OCI-LY7 (cell line): Measurements from ENCODE around the gene WNT1. TPM values are rescaled to one million over a fixed set of nuclear protein-coding genes. Genes with fewer than 3 reads are reported as not detected.

Experiments
- BruUV-seq: library from RNA; stranded (reverse); fragments of 400-500 nt; replicated peaks from 2 replicates; lab custom pipeline; 2021; lab: Mats Ljungman, UMichigan
- CTCF ChIA-PET: fragments of 300-600 bp; sonication (Branson Sonifier 250); formaldehyde crosslinking; loops from one replicate; lab custom pipeline; 2022; ENCODE audit warnings: antibody characterized with exemption; ENCODE audit not compliant: unreplicated experiment; lab: Charles Lee
- POLR2A ChIA-PET: fragments of 300-600 bp; sonication (Branson Sonifier 250); formaldehyde crosslinking; loops from one replicate; lab custom pipeline; 2022; ENCODE audit warnings: antibody characterized with exemption; lab: Charles Lee
- DNase-seq: peaks from one replicate; pipeline ENCODE4 v3.0.0-alpha.2; 2015; ENCODE audit warnings: low spot score
- H2AFZ ChIP-seq: fragments of 200-600 bp; sonication (generic), shearing (Covaris generic); 2 replicates; pipeline ENCODE4 v1.6.1; 2014; ENCODE audit warnings: mild to moderate bottlenecking, antibody characterized with exemption, low read length, moderate library complexity
- H3K27ac ChIP-seq: fragments of 200-600 bp; sonication (generic); 2 replicates; pipeline ENCODE4 v1.5.1; 2014; ENCODE audit warnings: mixed run types, low read depth, mild to moderate bottlenecking, moderate library complexity, low read length, inconsistent platforms; ENCODE audit not compliant: poor library complexity, severe bottlenecking
- H3K36me3 ChIP-seq: fragments of 200-600 bp; sonication (generic); 2 replicates; pipeline ENCODE4 v1.6.1; 2014; ENCODE audit warnings: mild to moderate bottlenecking, antibody characterized with exemption, low read length, moderate library complexity, mixed read lengths; ENCODE audit not compliant: insufficient read depth
- H3K4me1 ChIP-seq: fragments of 200-600 bp; sonication (generic); 2 replicates; pipeline ENCODE4 v1.5.1; 2014; ENCODE audit warnings: mild to moderate bottlenecking, low read length; ENCODE audit not compliant: insufficient read depth, poor library complexity, severe bottlenecking
- H3K4me2 ChIP-seq: fragments of 200-600 bp; sonication (generic); 2 replicates; pipeline ENCODE4 v1.6.1; 2014; ENCODE audit warnings: mild to moderate bottlenecking, low read length
- H3K4me3 ChIP-seq: fragments of 200-600 bp; sonication (generic); 2 replicates; pipeline ENCODE4 v1.5.1; 2014; ENCODE audit warnings: mild to moderate bottlenecking, low read depth, low read length; ENCODE audit not compliant: poor library complexity, severe bottlenecking
- H3K79me2 ChIP-seq: fragments of 200-600 bp; sonication (generic); 2 replicates; pipeline ENCODE4 v1.6.1; 2016; ENCODE audit warnings: low read depth, mild to moderate bottlenecking, low read length, moderate library complexity, mixed read lengths; ENCODE audit not compliant: insufficient read depth
- H3K9me2 ChIP-seq: fragments of 200-600 bp; sonication (generic); 2 replicates; pipeline ENCODE4 v1.6.1; 2016; ENCODE audit warnings: mild to moderate bottlenecking, low read length, mixed read lengths; ENCODE audit not compliant: insufficient read depth
- H3K9me3 ChIP-seq: fragments of 200-600 bp; sonication (generic); 2 replicates; pipeline ENCODE4 v1.6.1; 2014; ENCODE audit warnings: mild to moderate bottlenecking, mixed run types, low read length, mixed read lengths
- H4K20me1 ChIP-seq: fragments of 200-600 bp; sonication (generic); 2 replicates; pipeline ENCODE4 v1.6.1; 2014; ENCODE audit warnings: mild to moderate bottlenecking, antibody characterized with exemption, low read length, moderate library complexity, mixed read lengths; ENCODE audit not compliant: insufficient read depth
- CTCF ChIP-seq: fragments of 200-600 bp; sonication (generic); conservative IDR thresholded peaks from 2 replicates; pipeline ENCODE4 v1.5.1; 2014; ENCODE audit warnings: mild to moderate bottlenecking, antibody characterized with exemption, low read length, moderate library complexity, mixed read lengths
- EZH2phosphoT487 ChIP-seq: fragments of 200-600 bp; sonication (generic); IDR thresholded peaks from 2 replicates; pipeline ENCODE4 v1.6.1; 2018; ENCODE audit warnings: low read depth, borderline replicate concordance, mild to moderate bottlenecking, mixed run types, antibody characterized with exemption, low read length, moderate library complexity, mixed read lengths
- intact Hi-C: fragments of 100-400 bp; cut with micrococcal nuclease; formaldehyde crosslinking; loops from one replicate; pipeline ENCODE4 v1.10.0; 2022; ENCODE audit not compliant: unreplicated experiment
- total RNA-seq, 2 experiments: library from RNA; depleted of rRNA in 1 of 2; stranded (reverse); fragments of >200 nt in 1 of 2; shearing (Covaris generic) in 1 of 2; gene quantifications; 2 replicates each; pipeline ENCODE4 v1.2.3, GENCODE V29; 2014 to 2022

The WNT1 gene
- total RNA-seq, 2 experiments from 2014 or later: not detected

- TF ChIP-seq EZH2phosphoT487 (no peak), CTCF (peak; percentile 72)
- CTCF ChIA-PET: interaction anchor here (0.8 kb wide), 1 partner anchor 153 kb away, joined by 3 read pairs; the partner anchor contains the start of gene RND1
- Histone ChIP-seq H2AFZ (peak within 1 kb of the TSS; percentile 70; the same call in 1 of the 2 replicates), H3K27ac (peak within 1 kb of the TSS; percentile 90), H3K36me3 (peaks cover 34% of the 10 kb centered on the region), H3K9me3 (no peaks in the 10 kb centered on the region), H3K9me2 (no peaks in the 10 kb centered on the region), H3K4me2 (peak within 1 kb of the TSS; percentile 95), H3K4me1 (peaks cover 24% of the 10 kb centered on the region), H3K4me3 (peak within 1 kb of the TSS; percentile 88), H3K79me2 (peaks cover 6% of the 10 kb centered on the region; the same call in 1 of the 2 replicates), H4K20me1 (no peaks in the 10 kb centered on the region)
- TSS peak; percentile 4 for BruUV-seq
- intact Hi-C loops: loop anchor here (1.0 to 5.0 kb wide), 3 partner anchors 22 to 114 kb away; partner anchors contain the start of gene TUBA1B
- POLR2A ChIA-PET: interaction anchor here (0.6 to 1.6 kb wide), 8 partner anchors 11 to 170 kb away, joined by 3 to 5 read pairs (median 4); partner anchors contain the start of genes ARF3 and TUBA1A
- DNase-seq: peak; percentile 98
Measured at GRCh38 chr12:49018261-49019119, 40.4 kb downstream of the WNT1 start, which contains the start of gene PRKAG1. TSS of gene PRKAG1 (minus strand) at chr12:49018776. CDS start at chr12:49018740, 36 bp downstream.

GRCh38 chr12:49019120-49019430 lies 41.0 kb downstream of the WNT1 start:
- Histone ChIP-seq H3K27ac (peak overlapping the region; percentile 90), H3K4me1 (peaks cover 24% of the 10 kb centered on the region), H2AFZ (peak overlapping the region; percentile 46; the same call in 1 of the 2 replicates), H3K4me3 (peak overlapping the region; percentile 88), H3K4me2 (peak overlapping the region; percentile 76), H4K20me1 (no peaks in the 10 kb centered on the region), H3K9me2 (no peaks in the 10 kb centered on the region), H3K79me2 (peaks cover 6% of the 10 kb centered on the region; the same call in 1 of the 2 replicates), H3K9me3 (no peaks in the 10 kb centered on the region), H3K36me3 (peaks cover 39% of the 10 kb centered on the region)
- TF ChIP-seq EZH2phosphoT487 (no peak), CTCF (no peak)
- intact Hi-C loops: loop anchor here (2.0 to 5.0 kb wide), 2 partner anchors 38 to 113 kb away; partner anchors contain the start of gene TUBA1B
- ChIA-PET POLR2A (interaction anchor here (0.6 to 1.6 kb wide), 4 partner anchors 11 to 1621 kb away, joined by 3 to 5 read pairs (median 4); no protein-coding TSS in a partner anchor), CTCF (no interaction called here)
- BruUV-seq: TSS peak; percentile 99
- no peak for DNase-seq
